ENCODE results near the gene MRPL42. TPM values are rescaled to one million over a fixed set of nuclear protein-coding genes. Genes with fewer than 3 reads are reported as not detected.
A peak's percentile ranks its signal among the peaks of the same experiment; 100 is the strongest.

Gene MRPL42
- total and polyA plus RNA-seq, 2 donors = 30.6 to 83.2 TPM

GRCh38 chr12:93438266-93439050 lies 28.9 kb upstream of the MRPL42 start:
- Histone ChIP-seq H3K36me3 (ENCODE audit: insufficient read depth) (no peaks in the 10 kb centered on the region), H3K27ac (ENCODE audit: low read depth) (no peak overlapping the region), H3K4me3 (ENCODE audit: low read depth, low read length) (no peak overlapping the region), H3K4me1 (ENCODE audit: insufficient read depth) (no peaks in the 10 kb centered on the region)
- 79% methylated on average over 3 of the region's 3 CpGs for WGBS
- DNase-seq (ENCODE audit: extremely low spot score) = no peak

DNA sequence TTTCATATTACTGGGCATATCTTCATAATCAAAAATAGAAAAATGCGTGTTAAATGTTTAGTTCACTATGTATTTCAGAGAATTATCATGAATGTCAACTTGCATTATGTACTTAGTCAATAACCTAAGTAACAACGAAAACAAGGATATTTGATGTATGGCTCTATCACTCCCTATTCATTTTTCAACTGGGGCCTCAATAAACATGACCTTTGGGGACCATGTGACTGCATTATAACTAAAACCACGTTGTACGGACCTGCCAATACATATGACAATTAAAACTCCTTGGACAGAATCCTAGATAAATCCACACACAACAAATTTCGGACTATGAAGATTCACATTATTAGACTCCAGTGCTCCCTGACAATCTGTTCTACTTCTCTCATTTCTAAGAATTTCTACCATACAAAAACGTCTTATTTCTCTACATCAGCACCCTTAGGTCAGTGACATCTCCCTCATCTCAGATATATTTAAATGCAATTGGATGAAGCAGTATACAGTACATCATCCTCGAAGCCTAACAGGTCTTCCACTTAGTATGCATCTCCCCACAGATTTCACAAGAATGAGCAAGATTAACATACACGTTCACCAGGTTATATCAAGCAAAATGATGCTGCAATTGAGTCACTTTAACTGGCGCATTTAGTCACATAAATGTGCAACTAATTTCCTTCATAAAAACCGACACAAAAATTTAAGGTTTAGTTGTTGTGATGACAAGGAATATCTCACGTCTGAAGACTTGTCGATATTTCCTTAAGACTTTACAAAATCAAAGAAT lies 27.1 kb upstream of the MRPL42 start:
- Histone ChIP-seq H3K27ac (ENCODE audit: low read depth) (no peak overlapping the region), H3K4me1 (ENCODE audit: insufficient read depth) (no peaks in the 10 kb centered on the region), H3K4me3 (ENCODE audit: low read depth, low read length) (peak overlapping the region; percentile 100), H3K36me3 (ENCODE audit: insufficient read depth) (no peaks in the 10 kb centered on the region)
- no peak for DNase-seq (ENCODE audit: extremely low spot score)
- 24% methylated on average over 12 of the region's 12 CpGs for WGBS

- peak overlapping the region; percentile 100 for H3K4me3 ChIP-seq (ENCODE audit: low read depth, low read length)
- no peak for DNase-seq (ENCODE audit: extremely low spot score)
- under 1% methylated on average over 55 of the region's 55 CpGs for WGBS
- H3K36me3 ChIP-seq (ENCODE audit: insufficient read depth) = no peaks in the 10 kb centered on the region
- peak overlapping the region; percentile 97 for H3K27ac ChIP-seq (ENCODE audit: low read depth)
- no peaks in the 10 kb centered on the region for H3K4me1 ChIP-seq (ENCODE audit: insufficient read depth)
Observed at GRCh38 chr12:93441081-93441616, 26.2 kb upstream of the MRPL42 start.

DNA sequence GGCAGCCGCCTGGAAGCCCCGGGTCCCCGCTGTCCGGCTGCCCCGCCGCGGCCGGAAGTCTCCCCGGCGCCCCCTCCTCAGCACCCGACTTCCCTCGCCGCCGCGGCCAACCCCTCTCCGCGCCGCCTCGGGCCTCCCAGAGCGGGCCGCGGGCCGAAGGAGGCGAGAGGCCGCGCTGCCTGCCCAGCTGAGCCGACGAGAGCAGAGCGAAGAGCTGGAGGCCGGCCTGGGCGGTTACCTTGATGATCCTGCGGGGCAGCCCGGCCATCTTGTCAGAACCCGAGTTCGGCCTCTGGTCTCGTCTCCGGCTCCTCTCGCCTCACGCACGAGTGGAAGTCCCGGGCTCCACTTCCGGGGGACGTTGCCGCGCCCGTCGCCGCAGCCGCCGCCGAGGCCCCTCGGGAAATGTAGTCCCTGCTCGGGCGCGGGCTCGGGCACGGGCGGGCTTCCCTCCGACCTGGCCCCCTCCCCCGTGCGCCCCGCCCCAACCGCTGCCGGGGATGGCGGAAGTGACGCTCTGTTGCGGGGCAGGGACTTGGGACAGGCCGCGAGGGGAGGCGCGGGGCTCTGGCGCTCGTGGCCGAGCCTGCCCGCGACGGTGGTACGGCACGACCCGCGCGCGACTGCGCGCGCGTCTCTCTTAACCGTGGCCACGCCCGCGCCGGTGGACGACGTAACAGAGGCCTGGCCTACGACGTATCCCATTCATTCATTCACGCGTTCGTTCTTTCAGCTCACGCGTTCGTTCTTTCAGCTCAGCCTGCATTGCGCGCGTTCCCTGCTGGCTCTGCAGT lies 25.5 kb upstream of the MRPL42 start, which contains the start of gene UBE2N:
TSS of gene UBE2N (minus strand) at position 331 of the 794 bp plus-strand sequence. CDS start at position 268, 63 bp downstream.
- H3K4me3 ChIP-seq (ENCODE audit: low read depth, low read length) = peak within 1 kb of the TSS; percentile 100
- H3K27ac ChIP-seq (ENCODE audit: low read depth) = peak within 1 kb of the TSS; percentile 97
- under 1% methylated on average over 105 of the region's 105 CpGs for WGBS
- DNase-seq (ENCODE audit: extremely low spot score) = peak; percentile 85
- H3K36me3 ChIP-seq (ENCODE audit: insufficient read depth) = no peaks in the 10 kb centered on the region
- H3K4me1 ChIP-seq (ENCODE audit: insufficient read depth) = no peaks in the 10 kb centered on the region

DNA sequence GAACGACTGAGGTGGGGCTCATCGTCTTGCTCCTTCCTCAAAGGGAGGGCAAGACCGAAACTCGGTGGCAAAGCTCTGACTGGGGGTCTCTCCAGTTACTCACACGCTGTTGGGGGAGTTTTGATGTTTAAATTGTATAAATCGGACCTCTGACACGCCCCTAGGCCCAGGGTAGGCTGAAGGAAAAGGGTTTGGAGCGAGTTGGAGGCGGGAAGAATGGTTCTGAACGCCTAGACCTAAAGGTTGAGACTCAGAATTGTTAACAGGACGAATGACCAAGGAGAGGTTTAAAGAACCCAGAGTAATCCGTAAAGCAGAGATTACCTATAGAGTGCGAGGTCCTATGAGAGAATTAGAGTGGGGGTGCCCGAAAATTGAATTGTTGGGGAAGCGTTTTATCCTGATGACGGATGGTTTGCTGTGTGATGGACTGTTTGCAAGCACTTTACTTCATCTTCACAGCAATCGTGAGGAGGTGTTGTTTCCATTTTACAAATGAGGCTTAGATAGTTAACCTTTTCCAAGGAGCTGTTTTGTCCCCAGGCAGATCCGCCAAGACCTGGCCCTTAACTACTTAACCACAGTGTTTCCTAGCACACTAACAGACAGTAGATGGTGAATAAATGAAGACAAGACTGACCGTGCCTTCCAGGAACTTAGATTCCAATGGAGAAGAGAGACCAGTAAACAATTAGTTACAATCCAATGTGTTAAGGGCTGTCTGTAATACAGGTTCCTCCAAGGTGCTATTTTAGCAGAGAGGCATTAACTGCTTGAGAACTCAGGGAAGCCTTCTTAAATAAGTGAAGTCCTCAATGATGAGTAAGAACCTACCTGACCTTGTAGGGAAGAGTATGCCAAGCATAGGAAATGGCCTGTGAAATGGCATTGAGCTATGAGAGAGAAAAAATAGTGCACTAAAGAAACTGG lies 24.6 kb upstream of the MRPL42 start:
- 5% methylated on average over 19 of the region's 19 CpGs for WGBS
- DNase-seq (ENCODE audit: extremely low spot score) = no peak
- Histone ChIP-seq H3K36me3 (ENCODE audit: insufficient read depth) (no peaks in the 10 kb centered on the region), H3K4me1 (ENCODE audit: insufficient read depth) (no peaks in the 10 kb centered on the region), H3K27ac (ENCODE audit: low read depth) (peak overlapping the region; percentile 63), H3K4me3 (ENCODE audit: low read depth, low read length) (peak overlapping the region; percentile 100)

DNA sequence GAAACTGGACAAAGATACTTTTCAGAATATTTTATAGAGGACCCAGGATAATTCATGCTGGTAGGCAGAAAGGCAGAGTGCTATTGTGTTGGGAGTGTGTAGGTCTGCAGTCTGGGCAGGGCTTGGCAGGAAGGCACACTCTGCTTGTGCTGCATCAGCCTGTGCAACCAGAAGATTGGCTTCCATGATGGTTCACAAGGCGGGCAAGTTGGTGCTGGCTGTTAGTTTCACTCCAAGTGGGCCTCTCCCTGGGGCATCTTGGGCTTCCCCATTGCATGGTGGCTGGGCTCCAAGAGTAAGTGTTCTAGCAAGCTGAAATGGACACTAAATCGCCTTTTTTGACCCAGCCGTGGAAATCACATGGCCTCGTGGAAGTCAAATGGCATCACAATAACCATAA lies 23.7 kb upstream of the MRPL42 start:
- Histone ChIP-seq H3K4me1 (ENCODE audit: insufficient read depth) (no peaks in the 10 kb centered on the region), H3K4me3 (ENCODE audit: low read depth, low read length) (no peak overlapping the region), H3K27ac (ENCODE audit: low read depth) (no peak overlapping the region), H3K36me3 (ENCODE audit: insufficient read depth) (no peaks in the 10 kb centered on the region)
- DNase-seq (ENCODE audit: extremely low spot score) = no peak
- 96% methylated on average over 4 of the region's 4 CpGs for WGBS

- Histone ChIP-seq H3K4me1 (ENCODE audit: insufficient read depth) (no peaks in the 10 kb centered on the region), H3K36me3 (ENCODE audit: insufficient read depth) (no peaks in the 10 kb centered on the region), H3K4me3 (ENCODE audit: low read depth, low read length) (no peak overlapping the region), H3K27ac (ENCODE audit: low read depth) (no peak overlapping the region)
- DNase-seq (ENCODE audit: extremely low spot score) = no peak
- 46% methylated on average over 4 of the region's 4 CpGs for WGBS
Observed at GRCh38 chr12:93447555-93448290, 19.6 kb upstream of the MRPL42 start.

- Histone ChIP-seq H3K27ac (ENCODE audit: low read depth) (no peak overlapping the region), H3K4me1 (ENCODE audit: insufficient read depth) (no peaks in the 10 kb centered on the region), H3K4me3 (ENCODE audit: low read depth, low read length) (no peak overlapping the region), H3K36me3 (ENCODE audit: insufficient read depth) (no peaks in the 10 kb centered on the region)
- DNase-seq (ENCODE audit: extremely low spot score) = no peak
- 67% methylated on average over 5 of the region's 5 CpGs for WGBS
Observed at GRCh38 chr12:93448796-93449195, 18.5 kb upstream of the MRPL42 start.

- DNase-seq (ENCODE audit: extremely low spot score) = no peak
- Histone ChIP-seq H3K27ac (ENCODE audit: low read depth) (no peak overlapping the region), H3K36me3 (ENCODE audit: insufficient read depth) (no peaks in the 10 kb centered on the region), H3K4me1 (ENCODE audit: insufficient read depth) (no peaks in the 10 kb centered on the region), H3K4me3 (ENCODE audit: low read depth, low read length) (no peak overlapping the region)
- 90% methylated on average over 1 of the region's 1 CpG for WGBS
Observed at GRCh38 chr12:93449277-93449676, 18.0 kb upstream of the MRPL42 start.

- no peaks in the 10 kb centered on the region for H3K4me1 ChIP-seq (ENCODE audit: insufficient read depth)
- H3K27ac ChIP-seq (ENCODE audit: low read depth) = no peak overlapping the region
- no peak overlapping the region for H3K4me3 ChIP-seq (ENCODE audit: low read depth, low read length)
- WGBS = 61% methylated on average over 3 of the region's 3 CpGs
- no peaks in the 10 kb centered on the region for H3K36me3 ChIP-seq (ENCODE audit: insufficient read depth)
- DNase-seq (ENCODE audit: extremely low spot score) = no peak
Observed at GRCh38 chr12:93451423-93452158, 15.7 kb upstream of the MRPL42 start.

- WGBS = 84% methylated on average over 5 of the region's 5 CpGs
- H3K4me3 ChIP-seq (ENCODE audit: low read depth, low read length) = no peak overlapping the region
- H3K36me3 ChIP-seq (ENCODE audit: insufficient read depth) = no peaks in the 10 kb centered on the region
- DNase-seq (ENCODE audit: extremely low spot score) = no peak
- H3K27ac ChIP-seq (ENCODE audit: low read depth) = no peak overlapping the region
- H3K4me1 ChIP-seq (ENCODE audit: insufficient read depth) = no peaks in the 10 kb centered on the region
Observed at GRCh38 chr12:93453633-93454032, 13.7 kb upstream of the MRPL42 start.
